HG03575 (cell line): ENCODE data around the gene ACVR1B.

ENCODE experiments used
- ATAC-seq: cut with Tn5 transposase; IDR thresholded peaks from one replicate; pipeline ENCODE4 v1.9.1; 2021; ENCODE audit not compliant: unreplicated experiment, insufficient number of reproducible peaks, low FRiP score; ENCODE audit errors: extremely low read depth

Gene ACVR1B

DNA sequence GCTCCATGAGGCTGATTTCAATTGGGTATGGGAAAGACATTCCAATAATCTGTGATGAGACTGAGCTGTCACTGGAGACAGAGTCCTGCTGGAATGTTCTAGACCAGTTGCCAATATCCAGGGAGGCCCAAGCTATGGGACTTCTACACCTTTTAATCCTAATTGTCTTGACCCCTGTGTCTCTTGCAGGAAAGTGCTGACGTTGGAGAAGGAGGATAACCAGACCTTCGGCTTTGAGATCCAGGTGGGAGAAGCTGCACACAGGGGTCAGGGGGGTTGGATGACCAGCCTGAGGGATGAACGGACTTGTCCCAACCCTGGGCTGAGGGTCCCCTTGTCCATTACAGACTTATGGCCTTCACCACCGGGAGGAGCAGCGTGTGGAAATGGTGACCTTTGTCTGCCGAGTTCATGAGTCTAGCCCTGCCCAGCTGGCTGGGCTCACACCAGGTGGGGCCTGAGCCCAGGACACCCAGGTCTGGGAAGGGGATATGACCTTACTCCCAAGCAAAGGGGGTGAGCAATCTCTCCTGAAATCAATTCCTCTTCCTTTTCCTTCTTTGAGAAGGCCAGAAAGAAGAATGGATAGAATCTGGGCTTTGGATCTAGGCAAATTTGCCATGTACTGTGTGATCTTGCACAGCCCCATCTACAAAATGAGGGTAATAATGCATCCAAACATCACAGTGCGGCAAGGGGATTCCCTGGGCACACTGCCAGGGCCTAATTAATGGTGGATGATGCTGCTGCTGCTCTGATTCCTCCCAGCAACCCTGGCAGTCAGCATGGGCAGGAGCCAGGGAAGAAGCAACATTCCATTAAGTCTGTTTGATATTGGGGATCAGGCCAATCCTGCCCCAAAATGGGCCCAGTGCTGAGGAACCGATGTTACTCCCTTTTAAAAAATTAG lies 59.4 kb downstream of the ACVR1B start:
- ATAC-seq = no peak

DNA sequence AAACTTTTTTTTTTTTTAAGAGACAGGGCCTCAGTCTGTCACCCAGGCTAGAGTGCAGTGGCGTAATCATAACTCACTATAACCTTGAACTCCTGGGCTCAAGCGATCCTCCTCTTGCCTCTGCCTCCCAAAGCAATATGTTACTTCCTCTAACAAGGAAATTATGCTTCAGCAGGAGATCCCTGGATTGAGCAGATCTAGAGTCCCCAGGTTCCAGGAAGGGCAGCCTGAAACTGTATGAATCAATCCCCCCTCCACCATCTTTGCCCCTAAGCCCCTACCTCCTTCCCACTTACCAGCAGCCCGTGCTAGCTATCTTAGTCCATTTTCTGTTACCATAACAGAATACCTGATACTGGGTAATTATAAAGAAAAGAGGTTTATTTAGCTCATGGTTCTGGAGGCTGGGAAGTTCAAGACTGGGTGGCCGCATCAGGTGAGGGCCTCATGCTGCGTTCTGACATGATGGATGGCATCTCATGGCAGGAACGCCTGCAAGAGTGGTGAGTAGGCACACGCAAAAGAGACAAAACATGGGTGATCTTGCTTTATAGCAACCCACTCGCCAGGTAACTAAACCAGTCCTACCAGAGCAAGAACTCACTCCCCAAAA lies 60.2 kb downstream of the ACVR1B start:
- no peak for ATAC-seq

DNA sequence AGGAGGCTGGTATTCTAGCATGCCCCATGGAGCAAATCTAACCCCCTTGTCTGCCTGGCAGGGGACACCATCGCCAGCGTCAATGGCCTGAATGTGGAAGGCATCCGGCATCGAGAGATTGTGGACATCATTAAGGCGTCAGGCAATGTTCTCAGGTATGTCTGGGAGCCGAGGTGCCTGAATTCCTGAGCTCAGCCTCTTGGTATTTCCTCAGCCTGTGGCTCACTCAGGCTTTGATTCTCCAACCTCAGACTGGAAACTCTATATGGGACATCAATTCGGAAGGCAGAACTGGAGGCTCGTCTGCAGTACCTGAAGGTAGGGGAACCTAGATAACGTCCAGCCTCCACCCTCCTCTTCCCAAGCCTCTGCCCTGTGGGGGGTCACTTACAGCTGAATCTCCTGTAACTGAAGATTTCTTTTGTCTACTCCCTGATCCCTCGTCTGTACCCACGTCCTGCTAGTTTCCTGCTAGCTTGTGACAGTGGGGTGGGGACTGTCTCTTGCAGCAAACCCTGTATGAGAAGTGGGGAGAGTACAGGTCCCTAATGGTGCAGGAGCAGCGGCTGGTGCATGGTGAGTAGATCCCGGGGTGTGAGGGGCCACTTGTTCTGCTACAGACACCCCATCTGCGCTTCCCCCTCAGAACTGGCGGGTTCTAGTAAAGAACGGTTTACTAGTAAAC lies 62.3 kb downstream of the ACVR1B start:
- ATAC-seq = no peak

DNA sequence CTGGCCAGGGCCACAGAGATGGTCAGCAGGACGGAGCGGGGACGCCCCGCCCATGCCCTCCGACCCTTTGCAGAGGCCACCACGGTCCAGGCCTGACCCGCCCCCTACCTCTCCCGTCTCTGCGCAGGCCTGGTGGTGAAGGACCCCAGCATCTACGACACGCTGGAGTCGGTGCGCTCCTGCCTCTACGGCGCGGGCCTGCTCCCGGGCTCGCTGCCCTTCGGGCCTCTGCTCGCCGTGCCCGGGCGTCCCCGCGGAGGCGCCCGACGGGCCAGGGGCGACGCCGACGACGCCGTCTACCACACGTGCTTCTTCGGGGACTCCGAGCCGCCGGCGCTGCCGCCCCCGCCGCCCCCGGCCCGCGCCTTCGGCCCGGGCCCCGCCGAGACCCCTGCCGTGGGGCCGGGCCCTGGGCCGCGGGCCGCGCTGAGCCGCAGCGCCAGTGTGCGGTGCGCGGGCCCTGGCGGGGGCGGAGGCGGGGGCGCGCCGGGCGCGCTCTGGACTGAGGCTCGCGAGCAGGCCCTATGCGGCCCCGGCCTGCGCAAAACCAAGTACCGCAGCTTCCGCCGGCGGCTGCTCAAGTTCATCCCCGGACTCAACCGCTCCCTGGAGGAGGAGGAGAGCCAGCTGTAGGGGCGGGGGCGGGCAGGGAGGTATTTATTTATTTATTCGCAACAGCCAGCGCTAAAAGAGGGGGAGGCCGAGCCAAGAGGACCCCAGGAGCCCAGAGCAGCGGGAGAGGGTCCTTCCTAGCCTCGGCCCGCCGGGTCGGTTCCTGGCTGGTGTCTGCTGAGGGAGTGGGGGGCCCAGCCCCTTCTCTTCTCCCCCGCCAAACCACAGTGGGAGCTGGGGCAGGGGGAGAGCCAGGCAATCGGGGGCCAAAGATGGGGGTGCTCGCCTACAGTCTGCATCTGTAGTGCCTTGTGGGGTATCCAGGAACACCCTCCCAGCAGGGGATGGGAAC lies 63.4 kb downstream of the ACVR1B start:
- no peak for ATAC-seq

DNA sequence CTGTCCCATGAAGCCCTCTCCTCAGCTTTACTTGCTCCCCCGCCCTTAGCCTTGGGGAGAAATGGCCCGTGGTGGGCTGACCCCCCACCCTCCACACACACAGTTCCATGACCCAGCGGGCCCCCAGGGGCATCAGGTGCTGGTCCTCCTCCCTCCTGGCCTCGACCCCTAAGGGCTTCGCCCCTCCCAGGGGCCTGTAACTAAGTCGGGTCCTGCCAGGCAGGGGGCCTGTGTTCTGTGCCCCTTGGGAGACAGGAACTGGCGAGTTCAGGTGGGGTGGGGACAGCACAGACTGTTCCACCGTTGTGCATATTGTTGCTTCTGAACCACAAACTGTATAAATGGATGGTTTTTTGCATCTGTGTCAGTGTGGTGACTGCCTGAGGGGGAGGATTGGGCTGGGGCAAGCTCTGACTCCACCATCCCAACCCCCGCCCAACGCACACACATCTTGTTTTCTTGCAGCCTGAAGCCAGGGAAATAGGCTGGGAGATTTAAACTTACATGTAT lies 64.1 kb downstream of the ACVR1B start:
- no peak for ATAC-seq

DNA sequence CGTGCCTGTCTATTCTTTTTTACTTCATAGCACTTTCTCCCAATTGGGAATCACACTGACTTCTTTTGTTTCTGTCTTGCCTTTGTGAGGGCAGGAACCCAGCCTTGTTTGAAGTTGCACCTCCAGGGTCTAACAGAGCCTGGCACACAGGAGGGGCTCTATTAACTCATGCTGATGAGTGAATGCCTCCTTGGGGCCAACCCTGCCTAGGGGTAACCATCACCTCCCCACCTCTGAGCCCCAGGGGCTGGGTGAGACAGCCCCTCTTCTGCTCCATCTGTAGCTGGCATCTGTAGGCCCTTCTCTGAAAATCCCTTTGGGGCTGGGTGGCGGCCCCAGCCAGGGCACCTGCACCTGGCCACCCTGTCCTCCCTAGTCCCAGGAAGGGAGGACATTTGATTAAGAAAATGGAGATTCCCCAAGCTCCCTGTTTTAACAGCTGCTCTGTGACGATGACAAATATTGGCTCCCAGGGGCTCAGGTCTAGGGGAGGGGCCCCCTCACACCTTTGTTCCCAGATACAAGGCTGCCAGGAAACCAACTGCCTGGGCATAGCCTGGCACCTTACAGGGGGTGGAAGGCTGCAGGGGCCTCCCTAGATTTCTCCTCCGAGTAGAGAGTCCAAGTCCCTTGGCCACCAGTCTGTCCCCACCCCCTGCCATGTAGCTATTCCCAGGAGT lies 67.1 kb downstream of the ACVR1B start:
- ATAC-seq = no peak

DNA sequence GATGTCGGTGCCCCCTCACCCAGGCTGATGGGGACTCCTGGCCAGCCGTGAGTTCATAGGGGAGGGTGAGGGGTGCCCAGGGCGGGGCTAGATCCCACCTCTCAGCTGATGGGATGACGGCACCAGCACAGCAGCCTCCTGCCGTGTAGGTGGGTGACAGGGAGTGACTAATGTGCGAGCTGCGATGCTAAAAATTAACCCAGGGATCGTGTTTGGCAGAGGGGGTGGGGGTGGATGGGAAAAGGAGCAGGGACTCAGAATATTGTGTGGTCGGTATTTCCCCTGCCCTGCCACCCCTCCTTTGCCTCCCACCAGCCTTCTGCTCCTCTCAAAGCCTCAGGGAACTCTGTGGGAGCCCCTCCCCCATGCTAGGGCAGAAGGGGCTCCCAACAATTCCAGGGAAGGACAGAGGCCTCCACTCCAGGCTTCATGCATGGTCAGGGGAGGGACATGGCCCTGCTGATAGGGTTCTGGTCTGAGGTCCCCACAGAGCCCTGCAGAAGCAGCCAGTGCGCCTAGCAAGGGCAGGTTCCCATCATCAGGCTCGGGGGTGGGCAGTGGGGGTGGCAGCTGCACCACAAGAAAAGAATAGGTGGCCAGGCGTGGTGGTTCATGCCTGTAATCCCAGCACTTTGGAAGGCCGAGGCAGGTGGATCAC lies 67.7 kb downstream of the ACVR1B start:
- no peak for ATAC-seq

DNA sequence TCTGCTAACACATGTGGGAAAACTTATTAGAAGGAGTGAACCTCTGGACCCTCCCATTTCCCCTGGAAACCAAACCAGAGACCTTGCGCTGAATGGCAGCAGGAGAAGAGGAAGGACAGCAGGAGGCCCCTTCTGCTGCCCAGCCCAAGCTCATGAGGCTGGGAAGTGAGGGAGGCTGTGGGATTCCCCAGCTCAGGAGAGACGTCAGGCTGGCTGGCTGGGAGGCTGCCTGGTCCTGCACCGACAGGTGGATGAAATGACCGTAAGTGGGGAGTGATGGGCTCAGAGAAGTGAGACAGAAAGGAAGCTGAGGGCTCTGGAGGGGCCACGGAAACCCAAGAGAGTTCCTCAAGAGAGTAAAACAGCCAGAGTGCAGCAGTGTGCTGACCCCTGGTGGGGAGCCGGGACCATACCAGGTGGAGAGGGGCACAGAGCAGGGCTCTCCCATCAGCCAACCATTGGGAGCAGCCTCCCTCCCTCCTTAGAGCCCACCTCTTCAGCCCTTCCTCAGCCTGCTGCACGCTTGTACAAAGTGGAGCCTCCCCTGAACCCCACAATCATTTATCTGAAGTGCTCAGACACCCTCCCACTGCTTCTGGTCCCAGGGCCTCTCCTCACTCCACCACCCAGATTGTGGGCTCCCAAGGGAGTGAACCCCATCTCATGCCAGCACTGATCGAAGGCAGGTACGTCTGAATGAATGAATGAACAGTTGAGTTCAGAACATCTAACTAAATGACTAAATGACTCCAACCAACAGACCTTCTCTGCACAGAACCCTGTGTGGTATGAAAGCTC lies 69.2 kb downstream of the ACVR1B start:
- no peak for ATAC-seq

DNA sequence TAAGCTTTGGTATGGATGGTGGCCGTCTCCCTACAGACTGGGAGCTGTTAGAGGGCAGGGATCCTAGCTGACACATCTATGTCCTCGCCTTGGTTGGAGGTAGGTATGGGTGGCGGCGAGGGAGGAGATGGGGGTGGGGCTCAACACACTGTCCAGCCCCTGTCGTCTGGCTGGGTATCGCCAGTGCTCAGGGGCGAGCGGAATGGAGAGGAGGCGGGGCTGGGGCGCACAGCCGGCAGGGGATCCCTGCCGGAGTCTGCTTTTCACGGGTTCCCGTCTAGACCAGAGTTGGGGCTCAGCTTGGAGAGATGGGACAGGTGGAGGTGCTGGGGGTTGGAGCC lies 71.3 kb downstream of the ACVR1B start:
- no peak for ATAC-seq

DNA sequence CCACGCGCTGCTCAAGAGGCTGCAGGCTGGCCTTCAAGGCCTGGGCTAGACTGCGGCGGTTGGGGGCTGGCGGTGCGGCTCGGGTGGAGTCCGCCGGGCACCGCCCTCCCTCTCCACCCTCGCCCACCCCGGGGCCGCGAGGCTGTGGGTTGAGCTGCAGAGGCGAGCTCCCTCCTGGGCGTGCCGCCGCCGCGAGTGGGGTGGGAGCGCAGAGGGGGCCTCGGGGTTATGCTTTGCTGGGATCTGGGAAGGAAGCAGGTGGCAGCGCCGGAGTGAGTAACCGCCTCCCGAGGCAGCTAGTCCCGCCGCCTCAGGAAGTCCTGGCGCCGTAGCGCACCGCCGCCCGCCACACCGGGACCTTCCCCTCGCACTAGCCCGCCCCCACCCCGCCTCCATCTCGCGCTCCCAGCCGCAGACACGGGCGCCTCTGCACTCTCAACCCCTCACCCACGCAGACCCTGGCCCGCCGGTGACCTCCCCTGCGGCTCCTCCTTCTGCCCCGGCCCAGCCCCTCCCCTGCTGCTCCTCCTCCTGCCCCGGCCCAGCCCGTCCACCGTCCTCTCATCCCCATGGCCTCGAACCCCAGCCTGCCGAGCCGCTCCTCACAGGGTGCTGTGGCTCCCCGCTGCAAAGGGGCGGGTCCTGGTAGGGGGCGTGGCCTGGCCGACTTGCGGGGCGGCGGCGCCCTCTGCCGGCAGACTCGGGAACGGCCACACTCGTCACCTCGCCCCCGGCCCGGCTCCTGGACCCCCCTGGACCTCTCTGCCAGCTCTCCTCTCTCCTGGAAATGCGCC lies 71.9 kb downstream of the ACVR1B start:
- ATAC-seq = no peak

DNA sequence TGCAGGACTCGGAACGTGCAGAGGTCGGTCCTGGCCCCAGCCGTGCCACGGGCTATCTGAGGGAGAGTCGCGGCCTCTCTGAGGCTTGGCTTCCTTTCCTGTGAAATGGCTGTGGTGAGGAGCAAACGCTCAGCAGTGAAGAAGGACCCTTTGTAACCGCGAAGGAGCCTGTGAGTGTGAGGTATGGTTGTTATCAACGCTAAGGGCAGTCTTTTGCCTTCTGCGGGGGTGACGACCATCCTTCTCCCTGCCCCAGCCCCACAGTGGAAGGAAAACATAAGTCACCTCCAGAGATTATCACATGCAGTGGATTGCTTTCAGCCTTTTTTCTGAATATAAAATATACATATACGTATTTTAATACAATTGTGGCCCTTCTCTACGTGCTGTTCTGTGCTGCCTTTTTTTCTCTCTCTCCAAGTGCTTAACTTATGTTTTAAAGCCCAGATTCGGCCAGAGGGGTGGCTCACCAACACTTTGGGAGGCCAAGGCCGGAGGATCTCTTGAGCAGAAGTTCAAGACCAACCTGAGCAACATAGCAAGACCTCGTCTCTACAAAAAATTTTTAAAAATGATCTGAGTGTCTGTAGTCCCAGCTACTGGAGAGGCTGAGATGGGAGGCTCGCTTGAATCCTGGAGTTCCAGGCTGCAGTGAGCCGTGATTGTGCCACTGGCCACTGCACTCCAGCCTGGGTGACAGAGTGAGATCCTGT lies 72.6 kb downstream of the ACVR1B start:
- ATAC-seq = no peak

DNA sequence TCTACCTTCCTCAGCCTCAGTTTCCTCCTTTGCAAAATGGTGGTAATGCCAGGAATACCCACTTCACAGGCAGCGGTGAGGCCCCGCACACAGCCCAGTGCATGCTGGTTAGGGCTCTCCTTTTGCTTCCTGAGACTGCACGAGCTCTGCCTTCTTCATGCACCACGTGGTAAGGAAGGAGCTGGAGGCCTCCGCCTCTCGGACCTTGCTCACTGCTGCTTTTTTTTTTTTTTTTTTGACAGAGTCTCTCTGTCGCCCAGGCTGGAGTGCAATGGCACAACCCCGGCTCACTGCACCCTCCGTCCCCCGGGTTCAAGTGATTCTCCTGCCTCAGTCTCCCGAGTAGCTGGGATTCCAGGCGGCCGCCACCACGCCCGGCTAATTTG lies 73.3 kb downstream of the ACVR1B start:
- ATAC-seq = no peak

DNA sequence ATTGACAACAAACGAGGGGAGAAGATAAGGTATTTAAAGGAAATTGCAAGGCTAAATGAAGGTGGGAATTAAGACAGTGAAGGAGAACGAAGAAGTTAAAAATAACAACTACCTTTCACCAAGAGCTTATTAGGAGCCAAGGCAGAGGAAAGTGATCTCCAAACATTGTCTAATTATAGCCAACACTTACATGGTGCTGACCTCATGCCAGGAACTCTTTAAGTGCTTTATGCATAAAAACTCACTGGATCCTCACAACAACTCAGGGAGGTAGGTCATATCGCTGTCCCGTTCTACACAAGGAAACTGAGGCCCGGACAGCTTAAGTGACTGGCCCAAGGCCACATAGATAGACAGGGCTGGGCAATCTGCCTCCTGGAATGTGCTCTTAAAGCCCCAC lies 74.8 kb downstream of the ACVR1B start:
- no peak for ATAC-seq

DNA sequence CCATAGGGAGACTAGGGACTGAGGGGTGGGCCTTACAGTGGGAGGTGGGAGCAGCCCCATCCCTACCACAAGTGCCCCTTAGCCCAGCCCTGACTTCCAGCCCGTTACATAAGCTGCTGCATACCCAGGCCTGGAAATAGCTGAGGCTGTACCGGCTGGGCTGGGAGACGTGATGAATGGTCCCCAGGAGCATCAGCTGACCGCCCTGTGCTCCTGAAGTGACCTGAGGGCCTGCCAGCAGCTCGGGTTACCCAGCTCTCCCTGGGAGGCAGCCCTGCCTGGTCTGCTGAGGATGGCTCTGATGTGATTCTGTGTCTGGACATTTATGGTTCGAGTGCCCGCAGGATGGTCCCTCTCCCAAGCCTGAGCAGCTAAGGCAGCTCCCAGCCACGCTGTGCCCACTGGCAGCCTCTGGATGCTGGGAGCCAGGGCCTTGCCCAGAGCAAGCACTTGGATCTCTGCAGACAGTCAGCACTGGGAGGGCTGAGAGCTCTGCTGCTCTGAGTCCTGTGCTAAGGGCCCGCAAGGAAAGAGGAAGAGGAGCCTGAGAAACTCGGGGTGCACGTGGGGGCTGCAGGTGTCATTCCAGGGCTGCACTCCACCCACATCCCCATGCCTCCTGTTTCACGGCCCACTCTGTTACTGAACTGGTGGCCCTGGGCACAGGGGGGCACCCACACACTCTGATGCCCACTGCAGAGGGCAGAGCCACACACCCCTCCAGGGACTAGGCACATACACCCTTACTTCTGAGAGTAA lies 75.8 kb downstream of the ACVR1B start:
- ATAC-seq = no peak

DNA sequence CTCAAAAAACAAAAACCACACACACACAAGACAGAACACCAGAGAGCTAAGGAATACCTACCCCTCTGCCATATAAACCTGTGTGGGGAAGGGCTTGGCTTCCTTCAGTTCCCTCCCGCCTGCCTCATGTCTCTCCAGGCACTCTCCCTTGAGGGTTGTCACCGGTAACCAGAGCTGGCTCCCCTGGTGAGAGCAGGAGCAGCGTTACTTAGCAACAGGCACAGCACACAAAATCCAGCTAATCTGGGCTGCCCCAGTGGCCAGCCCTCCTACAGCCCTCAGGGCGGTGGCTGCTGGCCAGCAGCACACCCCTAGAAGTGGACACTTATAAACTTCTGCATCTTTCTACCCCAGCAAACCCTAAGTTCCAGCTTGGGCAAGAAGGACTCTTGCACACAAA lies 78.2 kb downstream of the ACVR1B start:
- no peak for ATAC-seq
